Sigmoid colon (tissue), 3 donors: Measurements from ENCODE around the gene AMIGO2.

ENCODE experiments used
- POLR2A ChIP-seq, 2 donors: fragments of 450-650 bp; IDR thresholded peaks; one replicate each; pipeline ENCODE4 v1.6.1; 2016; ENCODE audit warnings: antibody characterized with exemption in 2 of 2, mild to moderate bottlenecking in 2 of 2, moderate library complexity in 2 of 2
- TF ChIP-seq, protein P1 (sequence below), 4 experiments: fragments of 450-650 bp in 3 of 4; fragments of 200-600 bp in 1 of 4; IDR thresholded peaks; one replicate each; pipeline ENCODE4 v1.5.1; 2016 to 2019; ENCODE audit warnings: antibody characterized with exemption in 4 of 4, mild to moderate bottlenecking in 3 of 4, moderate library complexity in 2 of 4

DNA sequence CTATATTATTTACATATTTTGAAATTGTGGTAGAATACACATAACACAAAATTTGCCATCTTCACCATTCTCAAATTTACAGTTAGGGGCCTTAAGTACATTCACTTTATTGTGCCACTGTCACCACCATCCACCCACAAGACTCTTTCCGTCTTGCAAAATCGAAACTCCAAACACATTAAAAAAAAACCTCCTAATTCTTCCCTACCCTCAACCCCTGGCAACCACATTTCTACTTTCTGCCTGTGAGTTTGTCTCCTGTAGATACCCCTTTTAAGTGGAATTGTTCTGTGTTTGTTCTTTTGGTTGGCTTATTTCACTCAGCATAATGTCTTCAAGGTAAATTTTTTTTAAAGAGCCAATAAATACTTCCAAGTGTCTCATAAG lies 31.6 kb upstream of the AMIGO2 start:
- TF ChIP-seq, protein P1, sequence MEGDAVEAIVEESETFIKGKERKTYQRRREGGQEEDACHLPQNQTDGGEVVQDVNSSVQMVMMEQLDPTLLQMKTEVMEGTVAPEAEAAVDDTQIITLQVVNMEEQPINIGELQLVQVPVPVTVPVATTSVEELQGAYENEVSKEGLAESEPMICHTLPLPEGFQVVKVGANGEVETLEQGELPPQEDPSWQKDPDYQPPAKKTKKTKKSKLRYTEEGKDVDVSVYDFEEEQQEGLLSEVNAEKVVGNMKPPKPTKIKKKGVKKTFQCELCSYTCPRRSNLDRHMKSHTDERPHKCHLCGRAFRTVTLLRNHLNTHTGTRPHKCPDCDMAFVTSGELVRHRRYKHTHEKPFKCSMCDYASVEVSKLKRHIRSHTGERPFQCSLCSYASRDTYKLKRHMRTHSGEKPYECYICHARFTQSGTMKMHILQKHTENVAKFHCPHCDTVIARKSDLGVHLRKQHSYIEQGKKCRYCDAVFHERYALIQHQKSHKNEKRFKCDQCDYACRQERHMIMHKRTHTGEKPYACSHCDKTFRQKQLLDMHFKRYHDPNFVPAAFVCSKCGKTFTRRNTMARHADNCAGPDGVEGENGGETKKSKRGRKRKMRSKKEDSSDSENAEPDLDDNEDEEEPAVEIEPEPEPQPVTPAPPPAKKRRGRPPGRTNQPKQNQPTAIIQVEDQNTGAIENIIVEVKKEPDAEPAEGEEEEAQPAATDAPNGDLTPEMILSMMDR (IDR thresholded peaks at IDR 0.05): no peak
- TF ChIP-seq POLR2A (IDR thresholded peaks at IDR 0.05): no peak
